Lung (tissue), 12 donors: Measurements from ENCODE around the gene DRC7. TPM values are rescaled to one million over a fixed set of nuclear protein-coding genes. Genes with fewer than 3 reads are reported as not detected.

Experiments
- ATAC-seq: fragments of 200-7000 bp; cut with Tn5 transposase; one replicate; pipeline ENCODE4 v1.9.1; 2020; ENCODE audit warnings: moderate number of reproducible peaks; ENCODE audit not compliant: insufficient read depth, low FRiP score
- DNase-seq, 3 donors: peaks; one replicate each; pipeline ENCODE4 v3.0.0-alpha.2; 2013 to 2017
- H3K27ac ChIP-seq, 2 donors: one replicate each; pipeline ENCODE4 v1.5.1; 2013; ENCODE audit warnings: mild to moderate bottlenecking in 2 of 2, moderate library complexity in 2 of 2, control low read depth in 1 of 2, inconsistent platforms in 1 of 2, low read depth in 1 of 2, low read length in 1 of 2
- H3K27me3 ChIP-seq, 3 donors: one replicate each; pipeline ENCODE4 v1.5.1; 2013; ENCODE audit warnings: low read length in 2 of 3; ENCODE audit not compliant: control insufficient read depth in 3 of 3, insufficient read depth in 3 of 3
- H3K36me3 ChIP-seq, 4 donors: one replicate each; pipeline ENCODE4 v1.5.1; 2013; ENCODE audit warnings: low read length in 4 of 4, mild to moderate bottlenecking in 1 of 4, moderate library complexity in 1 of 4; ENCODE audit not compliant: control insufficient read depth in 4 of 4, insufficient read depth in 4 of 4
- H3K4me1 ChIP-seq, 5 donors: one replicate each; pipeline ENCODE4 v1.5.1; 2013; ENCODE audit warnings: low read length in 5 of 5, mild to moderate bottlenecking in 2 of 5, moderate library complexity in 1 of 5; ENCODE audit not compliant: control insufficient read depth in 5 of 5, insufficient read depth in 5 of 5
- H3K4me3 ChIP-seq: one replicate; pipeline ENCODE4 v1.5.1; 2013; ENCODE audit warnings: mild to moderate bottlenecking, control low read depth, moderate library complexity
- H3K9ac ChIP-seq, 2 donors: one replicate each; pipeline ENCODE4 v1.5.1; 2013; ENCODE audit warnings: low read length in 2 of 2, control low read depth in 1 of 2; ENCODE audit not compliant: insufficient read depth in 1 of 2
- H3K9me3 ChIP-seq, 4 donors: one replicate each; pipeline ENCODE4 v1.5.1; 2013; ENCODE audit warnings: low read length in 3 of 4, mild to moderate bottlenecking in 1 of 4, moderate library complexity in 1 of 4; ENCODE audit not compliant: control insufficient read depth in 4 of 4, insufficient read depth in 3 of 4
- WGBS, 2 donors: extraction: QIAGEN DNeasy Blood & Tissue Kit; methylation state at CpG; one replicate each; pipeline ENCODE4 v1.1.7; 2013; 5-methylcytosine and 5-hydroxymethylcytosine counted together
- polyA plus RNA-seq, 2 donors: library from polyadenylated mRNA; stranded (reverse); fragments of 200-250 nt; gene quantifications; one replicate each; pipeline ENCODE4 v1.2.1, GENCODE V29; 2013
- total RNA-seq, 2 donors: library from RNA; depleted of rRNA in 1 of 2; stranded (reverse); fragments of >200 nt in 1 of 2; gene quantifications; one replicate each; pipeline ENCODE4 v1.2.1, GENCODE V29; 2014 to 2021
- TF ChIP-seq, protein P1 (sequence below): IDR thresholded peaks from 2 replicates; pipeline ENCODE4 v1.5.1; 2012; ENCODE audit warnings: mild to moderate bottlenecking; ENCODE audit errors: control extremely low read depth, extremely low read depth
- donor health status: control.
- donor health status: control.
- donor health status: Bipolar disorder and iron deficiency.
- donor health status: healthy.
- donor health status: DM: yes; HTN: yes; CAD: no.

Gene DRC7
- total and polyA plus RNA-seq, 4 donors, result 2.5 to 10.9 (median 6.4) TPM

DNA sequence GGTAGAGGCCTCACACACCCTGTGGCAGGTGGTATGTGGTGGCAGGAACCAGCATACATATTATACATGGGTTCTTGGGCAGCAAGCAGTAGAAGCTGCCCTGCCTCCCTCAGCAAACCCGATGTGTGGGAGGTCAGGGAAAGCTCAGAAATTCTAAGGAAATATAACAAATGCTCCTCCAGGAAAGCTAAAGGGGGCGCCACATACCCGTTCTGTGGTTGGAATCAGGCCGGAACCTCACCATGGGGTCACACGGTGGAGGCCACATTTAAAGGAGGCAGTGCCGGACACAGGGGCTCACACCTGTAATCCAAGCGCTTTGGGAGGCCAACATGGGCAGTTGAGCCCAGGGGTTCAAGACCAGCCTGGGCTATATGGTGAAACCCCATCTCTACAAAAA is 28.6 kb downstream of the DRC7 start:
- Histone ChIP-seq H3K36me3 (no peaks in the 10 kb centered on the region), H3K9ac (no peak overlapping the region), H3K4me3 (no peak overlapping the region), H3K27ac (no peak overlapping the region), H3K27me3 (no peaks in the 10 kb centered on the region), H3K9me3 (no peaks in the 10 kb centered on the region), H3K4me1 (no peaks in the 10 kb centered on the region)
- 75 to 80% methylated on average over 7 of the region's 7 CpGs for WGBS, 2 donors
- TF ChIP-seq, protein P1, sequence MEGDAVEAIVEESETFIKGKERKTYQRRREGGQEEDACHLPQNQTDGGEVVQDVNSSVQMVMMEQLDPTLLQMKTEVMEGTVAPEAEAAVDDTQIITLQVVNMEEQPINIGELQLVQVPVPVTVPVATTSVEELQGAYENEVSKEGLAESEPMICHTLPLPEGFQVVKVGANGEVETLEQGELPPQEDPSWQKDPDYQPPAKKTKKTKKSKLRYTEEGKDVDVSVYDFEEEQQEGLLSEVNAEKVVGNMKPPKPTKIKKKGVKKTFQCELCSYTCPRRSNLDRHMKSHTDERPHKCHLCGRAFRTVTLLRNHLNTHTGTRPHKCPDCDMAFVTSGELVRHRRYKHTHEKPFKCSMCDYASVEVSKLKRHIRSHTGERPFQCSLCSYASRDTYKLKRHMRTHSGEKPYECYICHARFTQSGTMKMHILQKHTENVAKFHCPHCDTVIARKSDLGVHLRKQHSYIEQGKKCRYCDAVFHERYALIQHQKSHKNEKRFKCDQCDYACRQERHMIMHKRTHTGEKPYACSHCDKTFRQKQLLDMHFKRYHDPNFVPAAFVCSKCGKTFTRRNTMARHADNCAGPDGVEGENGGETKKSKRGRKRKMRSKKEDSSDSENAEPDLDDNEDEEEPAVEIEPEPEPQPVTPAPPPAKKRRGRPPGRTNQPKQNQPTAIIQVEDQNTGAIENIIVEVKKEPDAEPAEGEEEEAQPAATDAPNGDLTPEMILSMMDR, result no peak
- ATAC-seq (no peak), DNase-seq (no peak)

DNA sequence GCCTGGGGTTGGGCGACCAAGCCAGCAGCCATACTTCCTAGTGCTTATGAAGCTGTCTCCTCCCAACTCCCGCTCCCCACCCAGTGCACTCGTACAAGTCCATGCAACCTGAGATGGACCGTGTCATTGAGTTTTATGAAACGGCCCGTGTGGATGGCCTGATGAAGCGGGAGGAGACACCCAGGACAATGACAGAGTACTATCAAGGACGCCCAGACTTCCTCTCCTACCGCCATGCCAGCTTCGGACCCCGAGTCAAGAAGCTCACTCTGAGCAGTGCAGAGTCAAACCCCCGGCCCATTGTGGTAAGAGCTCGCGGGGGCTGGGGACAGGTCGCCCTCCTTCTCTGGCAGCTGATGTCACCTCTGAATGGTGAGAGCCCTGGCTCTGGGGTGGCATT is 29.9 kb downstream of the DRC7 start:
- Histone ChIP-seq H3K9ac (no peak overlapping the region), H3K4me3 (no peak overlapping the region), H3K36me3 (no peaks in the 10 kb centered on the region), H3K9me3 (no peaks in the 10 kb centered on the region), H3K4me1 (no peaks in the 10 kb centered on the region), H3K27me3 (no peaks in the 10 kb centered on the region), H3K27ac (no peak overlapping the region)
- 83 to 84% methylated on average over 15 of the region's 15 CpGs for WGBS, 2 donors
- TF ChIP-seq, protein P1, result no peak
- DNase-seq (no peak), ATAC-seq (no peak)

DNA sequence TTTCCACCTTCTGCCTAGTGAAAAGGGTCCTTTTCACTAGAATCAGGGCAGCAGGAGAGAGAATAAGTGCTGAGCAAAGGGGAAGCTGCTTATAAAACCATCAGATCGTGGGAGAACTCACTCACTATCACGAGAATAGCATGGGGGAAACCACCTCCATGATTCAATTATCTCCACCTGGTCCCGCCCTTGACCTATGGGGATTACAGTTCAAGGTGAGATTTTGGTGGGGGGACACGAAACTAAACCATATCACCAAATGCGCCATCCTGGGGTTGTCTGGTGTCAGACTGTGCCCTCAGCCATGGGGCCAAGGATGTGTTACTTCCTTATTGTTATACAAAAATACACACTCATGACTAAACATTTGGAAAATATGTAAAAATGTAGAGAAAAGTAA is 30.5 kb downstream of the DRC7 start:
- no peak overlapping the region for H3K9ac ChIP-seq
- TF ChIP-seq, protein P1, result no peak
- WGBS, 2 donors, result 46 to 59% methylated on average over 5 of the region's 5 CpGs
- DNase-seq (no peak), ATAC-seq (no peak)
- no peaks in the 10 kb centered on the region for H3K36me3 ChIP-seq
- H3K4me3 ChIP-seq, result no peak overlapping the region
- no peaks in the 10 kb centered on the region for H3K4me1 ChIP-seq
- H3K27me3 ChIP-seq, result no peaks in the 10 kb centered on the region
- no peak overlapping the region for H3K27ac ChIP-seq
- no peaks in the 10 kb centered on the region for H3K9me3 ChIP-seq

DNA sequence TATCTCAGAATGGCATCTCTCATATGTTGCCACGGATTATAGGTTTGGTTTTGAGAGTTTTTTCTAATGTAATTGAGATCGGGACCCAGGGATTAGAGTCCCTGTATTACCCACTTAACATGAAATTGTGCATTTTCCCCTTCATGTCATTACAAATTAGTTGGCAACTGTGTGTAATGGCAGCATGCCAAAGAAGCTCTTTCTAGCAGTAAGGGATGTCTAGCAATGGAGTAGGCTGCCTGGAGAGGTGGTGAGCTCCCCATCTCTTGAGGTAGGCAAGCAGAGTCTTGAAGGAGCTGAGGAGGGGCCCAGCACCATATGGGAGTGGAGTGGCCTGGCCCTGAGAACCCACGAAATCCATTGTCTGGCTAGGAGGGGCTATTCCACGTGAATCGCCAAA is 30.9 kb downstream of the DRC7 start:
- DNase-seq, result no peak
- Histone ChIP-seq H3K9ac (no peak overlapping the region), H3K9me3 (no peaks in the 10 kb centered on the region), H3K27me3 (no peaks in the 10 kb centered on the region), H3K36me3 (no peaks in the 10 kb centered on the region), H3K27ac (no peak overlapping the region), H3K4me3 (no peak overlapping the region), H3K4me1 (no peaks in the 10 kb centered on the region)
- ATAC-seq, result no peak
- TF ChIP-seq, protein P1, result no peak
- 74 to 77% methylated on average over 5 of the region's 5 CpGs for WGBS, 2 donors
